SW480 (cell line): ENCODE measurements around the gene FBLN2.

Source experiments
- DNase-seq: peaks from one replicate; pipeline ENCODE4 v3.0.0-alpha.2; 2016; ENCODE audit warnings: low spot score

The FBLN2 gene

GRCh38 chr3:13665582-13666226 is 116.8 kb downstream of the FBLN2 start:
- DNase-seq: no peak

GRCh38 chr3:13666227-13666619 is 117.3 kb downstream of the FBLN2 start:
- no peak for DNase-seq

GRCh38 chr3:13666781-13667709 is 118.1 kb downstream of the FBLN2 start:
- DNase-seq: no peak

- no peak for DNase-seq
Measured at GRCh38 chr3:13668136-13668535, 119.2 kb downstream of the FBLN2 start.

GRCh38 chr3:13669457-13669856 is 120.5 kb downstream of the FBLN2 start:
- no peak for DNase-seq

- DNase-seq: no peak
Measured at GRCh38 chr3:13670292-13670691, 121.4 kb downstream of the FBLN2 start.

- DNase-seq: no peak
Measured at GRCh38 chr3:13671482-13672233, 122.7 kb downstream of the FBLN2 start.

GRCh38 chr3:13673207-13673606 is 124.3 kb downstream of the FBLN2 start:
- no peak for DNase-seq

GRCh38 chr3:13674538-13675185 is 125.7 kb downstream of the FBLN2 start:
- no peak for DNase-seq

- DNase-seq: no peak
Measured at GRCh38 chr3:13676356-13677017, 127.6 kb downstream of the FBLN2 start.

- no peak for DNase-seq
Measured at GRCh38 chr3:13677272-13677671, 128.3 kb downstream of the FBLN2 start.

GRCh38 chr3:13681931-13682330 is 133.0 kb downstream of the FBLN2 start:
- DNase-seq: no peak

- DNase-seq: no peak
Measured at GRCh38 chr3:13682331-13683013, 133.5 kb downstream of the FBLN2 start.

GRCh38 chr3:13683288-13683687 is 134.4 kb downstream of the FBLN2 start:
- DNase-seq: no peak

- DNase-seq: no peak
Measured at GRCh38 chr3:13683772-13684171, 134.8 kb downstream of the FBLN2 start.

- no peak for DNase-seq
Measured at GRCh38 chr3:13684350-13684749, 135.4 kb downstream of the FBLN2 start.

GRCh38 chr3:13684854-13685253 is 135.9 kb downstream of the FBLN2 start:
- DNase-seq: no peak

GRCh38 chr3:13685721-13686120 is 136.8 kb downstream of the FBLN2 start:
- DNase-seq: no peak

- no peak for DNase-seq
Measured at GRCh38 chr3:13686367-13687160, 137.6 kb downstream of the FBLN2 start.

- no peak for DNase-seq
Measured at GRCh38 chr3:13687517-13687943, 138.6 kb downstream of the FBLN2 start.
